ENCODE results near the gene NPIPB8.
"Not testable (repeated sequence)": the region's sequence is repeated elsewhere in the genome, so short reads cannot be mapped to it uniquely, and the experiment has no call there.

The NPIPB8 gene

DNA sequence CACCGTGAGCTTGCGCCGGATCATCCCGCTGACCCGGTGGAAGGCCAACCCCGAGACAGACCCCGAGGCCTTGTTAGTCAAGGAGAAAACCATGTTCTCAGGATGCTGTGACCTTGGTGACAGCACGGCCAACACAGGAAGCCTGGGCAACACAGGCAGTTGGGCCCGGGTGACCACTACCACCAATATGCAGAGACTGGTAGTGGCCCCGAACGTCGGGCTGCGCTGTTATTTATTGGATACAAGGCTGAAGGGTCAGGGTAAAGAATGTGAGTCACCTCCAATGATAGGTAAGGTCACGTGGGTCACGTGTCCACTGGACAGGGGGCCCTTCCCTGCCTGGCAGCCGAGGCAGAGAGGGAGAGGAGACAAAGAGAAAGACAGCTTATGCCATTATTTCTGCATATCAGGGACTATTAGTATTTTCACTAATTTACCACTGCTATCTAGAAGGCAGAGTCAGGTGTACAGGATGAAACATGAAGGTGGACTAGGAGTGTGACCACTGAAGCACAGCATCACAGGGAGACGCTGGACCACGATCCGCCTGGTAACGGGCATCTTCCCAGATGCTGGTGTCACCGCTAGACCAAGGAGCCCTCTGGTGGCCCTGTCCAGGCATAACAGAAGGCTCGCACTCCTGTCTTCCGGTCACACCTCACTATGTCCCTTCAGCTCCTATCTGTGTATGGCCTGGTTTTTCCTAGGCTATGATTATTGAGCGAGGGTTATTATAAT is 22.2 kb upstream of the NPIPB8 start:
- not testable (repeated sequence) for DNase-seq (ENCODE audit: low spot score); H3K9me3 ChIP-seq (ENCODE audit: severe bottlenecking); H3K27me3 ChIP-seq (ENCODE audit: insufficient read depth, poor library complexity, severe bottlenecking); H3K4me1 ChIP-seq (ENCODE audit: insufficient read depth, poor library complexity, severe bottlenecking); H3K27ac ChIP-seq (ENCODE audit: poor library complexity, severe bottlenecking); H3K4me3 ChIP-seq (ENCODE audit: severe bottlenecking); ATAC-seq (ENCODE audit: low read depth)
- TF ChIP-seq, protein P1, sequence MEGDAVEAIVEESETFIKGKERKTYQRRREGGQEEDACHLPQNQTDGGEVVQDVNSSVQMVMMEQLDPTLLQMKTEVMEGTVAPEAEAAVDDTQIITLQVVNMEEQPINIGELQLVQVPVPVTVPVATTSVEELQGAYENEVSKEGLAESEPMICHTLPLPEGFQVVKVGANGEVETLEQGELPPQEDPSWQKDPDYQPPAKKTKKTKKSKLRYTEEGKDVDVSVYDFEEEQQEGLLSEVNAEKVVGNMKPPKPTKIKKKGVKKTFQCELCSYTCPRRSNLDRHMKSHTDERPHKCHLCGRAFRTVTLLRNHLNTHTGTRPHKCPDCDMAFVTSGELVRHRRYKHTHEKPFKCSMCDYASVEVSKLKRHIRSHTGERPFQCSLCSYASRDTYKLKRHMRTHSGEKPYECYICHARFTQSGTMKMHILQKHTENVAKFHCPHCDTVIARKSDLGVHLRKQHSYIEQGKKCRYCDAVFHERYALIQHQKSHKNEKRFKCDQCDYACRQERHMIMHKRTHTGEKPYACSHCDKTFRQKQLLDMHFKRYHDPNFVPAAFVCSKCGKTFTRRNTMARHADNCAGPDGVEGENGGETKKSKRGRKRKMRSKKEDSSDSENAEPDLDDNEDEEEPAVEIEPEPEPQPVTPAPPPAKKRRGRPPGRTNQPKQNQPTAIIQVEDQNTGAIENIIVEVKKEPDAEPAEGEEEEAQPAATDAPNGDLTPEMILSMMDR (IDR thresholded peaks at IDR 0.05; ENCODE audit: poor library complexity, severe bottlenecking): peak; percentile 67
- H3K36me3 ChIP-seq (ENCODE audit: low read depth): peaks cover 18% of the 10 kb centered on the region; the same call in 1 of the 2 replicates

GRCh38 chr16:28616224-28616577 is 21.7 kb upstream of the NPIPB8 start:
- not testable (repeated sequence) for H3K9me3 ChIP-seq (ENCODE audit: severe bottlenecking); H3K4me3 ChIP-seq (ENCODE audit: severe bottlenecking); H3K4me1 ChIP-seq (ENCODE audit: insufficient read depth, poor library complexity, severe bottlenecking); ATAC-seq (ENCODE audit: low read depth); H3K27me3 ChIP-seq (ENCODE audit: insufficient read depth, poor library complexity, severe bottlenecking); DNase-seq (ENCODE audit: low spot score); H3K27ac ChIP-seq (ENCODE audit: poor library complexity, severe bottlenecking)
- peaks cover 18% of the 10 kb centered on the region; the same call in 1 of the 2 replicates for H3K36me3 ChIP-seq (ENCODE audit: low read depth)
- TF ChIP-seq, protein P1 (IDR thresholded peaks at IDR 0.05; ENCODE audit: poor library complexity, severe bottlenecking): peak; percentile 36

- Histone ChIP-seq H3K36me3 (ENCODE audit: low read depth) (peaks cover 18% of the 10 kb centered on the region; the same call in 1 of the 2 replicates), H3K4me1 (ENCODE audit: insufficient read depth, poor library complexity, severe bottlenecking) (no peaks in the 10 kb centered on the region), H3K4me3 (ENCODE audit: severe bottlenecking) (no peak overlapping the region), H3K27me3 (ENCODE audit: insufficient read depth, poor library complexity, severe bottlenecking) (no peaks in the 10 kb centered on the region), H3K9me3 (ENCODE audit: severe bottlenecking) (no peaks in the 10 kb centered on the region), H3K27ac (ENCODE audit: poor library complexity, severe bottlenecking) (no peak overlapping the region)
- ATAC-seq (ENCODE audit: low read depth) (no peak), DNase-seq (ENCODE audit: low spot score) (no peak)
- TF ChIP-seq, protein P1 (IDR thresholded peaks at IDR 0.05; ENCODE audit: poor library complexity, severe bottlenecking): no peak
Measured at GRCh38 chr16:28616636-28617035, 21.2 kb upstream of the NPIPB8 start.

DNA sequence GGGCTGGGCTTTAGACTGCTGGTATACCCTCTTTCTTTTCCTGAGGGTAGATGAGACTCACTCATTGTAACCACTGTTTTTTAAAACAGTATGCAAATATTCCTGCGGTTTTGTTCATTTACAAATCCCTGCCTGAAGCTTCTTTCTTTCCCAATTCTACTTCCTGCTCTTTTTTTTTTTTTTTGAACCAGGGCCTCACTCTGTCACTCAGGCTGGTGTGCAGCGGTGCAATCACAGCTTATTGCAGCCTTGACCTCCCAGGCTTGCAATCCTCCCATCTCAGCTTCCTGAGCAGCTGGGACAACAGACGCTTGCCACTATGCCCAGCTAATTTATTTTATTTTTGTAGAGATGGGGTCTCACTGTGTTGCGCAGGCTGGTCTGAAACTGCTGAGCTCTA is 20.0 kb upstream of the NPIPB8 start:
- TF ChIP-seq, protein P1 (IDR thresholded peaks at IDR 0.05; ENCODE audit: poor library complexity, severe bottlenecking): no peak
- DNase-seq (ENCODE audit: low spot score): no peak
- Histone ChIP-seq H3K27ac (ENCODE audit: poor library complexity, severe bottlenecking) (no peak overlapping the region), H3K4me3 (ENCODE audit: severe bottlenecking) (no peak overlapping the region), H3K4me1 (ENCODE audit: insufficient read depth, poor library complexity, severe bottlenecking) (no peaks in the 10 kb centered on the region), H3K27me3 (ENCODE audit: insufficient read depth, poor library complexity, severe bottlenecking) (no peaks in the 10 kb centered on the region), H3K9me3 (ENCODE audit: severe bottlenecking) (no peaks in the 10 kb centered on the region), H3K36me3 (ENCODE audit: low read depth) (peaks cover 18% of the 10 kb centered on the region; the same call in 1 of the 2 replicates)
- ATAC-seq (ENCODE audit: low read depth): no peak

- H3K4me3 ChIP-seq (ENCODE audit: severe bottlenecking); H3K9me3 ChIP-seq (ENCODE audit: severe bottlenecking); H3K27me3 ChIP-seq (ENCODE audit: insufficient read depth, poor library complexity, severe bottlenecking); ATAC-seq (ENCODE audit: low read depth); H3K4me1 ChIP-seq (ENCODE audit: insufficient read depth, poor library complexity, severe bottlenecking); DNase-seq (ENCODE audit: low spot score); H3K27ac ChIP-seq (ENCODE audit: poor library complexity, severe bottlenecking): not testable (repeated sequence)
- peaks cover 18% of the 10 kb centered on the region; the same call in 1 of the 2 replicates for H3K36me3 ChIP-seq (ENCODE audit: low read depth)
Measured at GRCh38 chr16:28620316-28620715, 17.5 kb upstream of the NPIPB8 start.
